ENCODE results near the gene DCDC1.

The DCDC1 gene

GRCh38 chr11:31237819-31238760 is 131.4 kb downstream of the DCDC1 start:
- DNase-seq (ENCODE audit: low read depth in 1 of 2, low spot score in 1 of 2): no peak

- no peak for DNase-seq (ENCODE audit: low read depth in 1 of 2, low spot score in 1 of 2)
Observed at GRCh38 chr11:31236143-31236542, 133.4 kb downstream of the DCDC1 start.

- DNase-seq (ENCODE audit: low read depth in 1 of 2, low spot score in 1 of 2): no peak
Observed at GRCh38 chr11:31233425-31233824, 136.1 kb downstream of the DCDC1 start.

GRCh38 chr11:31231601-31232000 is 137.9 kb downstream of the DCDC1 start:
- DNase-seq (ENCODE audit: low read depth in 1 of 2, low spot score in 1 of 2): no peak

GRCh38 chr11:31218847-31219246 is 150.7 kb downstream of the DCDC1 start:
- DNase-seq (ENCODE audit: low read depth in 1 of 2, low spot score in 1 of 2): no peak

- DNase-seq (ENCODE audit: low read depth in 1 of 2, low spot score in 1 of 2): no peak
Observed at GRCh38 chr11:31214372-31214771, 155.2 kb downstream of the DCDC1 start.

GRCh38 chr11:31199378-31199777 is 170.2 kb downstream of the DCDC1 start:
- no peak for DNase-seq (ENCODE audit: low read depth in 1 of 2, low spot score in 1 of 2)

GRCh38 chr11:31173926-31174680 is 195.4 kb downstream of the DCDC1 start:
- no peak for DNase-seq (ENCODE audit: low read depth in 1 of 2, low spot score in 1 of 2)

GRCh38 chr11:31160504-31161422 is 208.8 kb downstream of the DCDC1 start:
- no peak for DNase-seq (ENCODE audit: low read depth in 1 of 2, low spot score in 1 of 2)

GRCh38 chr11:31150841-31151240 is 218.7 kb downstream of the DCDC1 start:
- DNase-seq (ENCODE audit: low read depth in 1 of 2, low spot score in 1 of 2): no peak

- no peak for DNase-seq (ENCODE audit: low read depth in 1 of 2, low spot score in 1 of 2)
Observed at GRCh38 chr11:31150011-31150410, 219.5 kb downstream of the DCDC1 start.

GRCh38 chr11:31141789-31142188 is 227.8 kb downstream of the DCDC1 start:
- DNase-seq (ENCODE audit: low read depth in 1 of 2, low spot score in 1 of 2): no peak

- DNase-seq (ENCODE audit: low read depth in 1 of 2, low spot score in 1 of 2): no peak
Observed at GRCh38 chr11:31139479-31139878, 230.1 kb downstream of the DCDC1 start.

GRCh38 chr11:31132531-31133421 is 236.8 kb downstream of the DCDC1 start:
- no peak for DNase-seq (ENCODE audit: low read depth in 1 of 2, low spot score in 1 of 2)

GRCh38 chr11:31131760-31132159 is 237.8 kb downstream of the DCDC1 start:
- DNase-seq (ENCODE audit: low read depth in 1 of 2, low spot score in 1 of 2): no peak

- DNase-seq (ENCODE audit: low read depth in 1 of 2, low spot score in 1 of 2): no peak
Observed at GRCh38 chr11:31127290-31127689, 242.2 kb downstream of the DCDC1 start.

GRCh38 chr11:31120428-31120827 is 249.1 kb downstream of the DCDC1 start:
- no peak for DNase-seq (ENCODE audit: low read depth in 1 of 2, low spot score in 1 of 2)

GRCh38 chr11:31118566-31118965 is 251.0 kb downstream of the DCDC1 start:
- no peak for DNase-seq (ENCODE audit: low read depth in 1 of 2, low spot score in 1 of 2)

GRCh38 chr11:31117038-31117437 is 252.5 kb downstream of the DCDC1 start:
- DNase-seq (ENCODE audit: low read depth in 1 of 2, low spot score in 1 of 2): no peak

GRCh38 chr11:31114442-31114841 is 255.1 kb downstream of the DCDC1 start:
- DNase-seq (ENCODE audit: low read depth in 1 of 2, low spot score in 1 of 2): no peak
